KBM-7 (cell line): ENCODE results near the gene HLA-DOA.

Experiments used
- DNase-seq: peaks from one replicate; pipeline ENCODE4 v3.0.0-alpha.2; 2015
- in situ Hi-C: fragments of 300-500 bp; cut with MboI; formaldehyde crosslinking; loops from 2 replicates; pipeline ENCODE4 v1.14.3; 2020; ENCODE audit warnings: low sequenced_read_pairs, low pct_unique_long_range_greater_than_20kb, mixed read lengths

The HLA-DOA gene

DNA sequence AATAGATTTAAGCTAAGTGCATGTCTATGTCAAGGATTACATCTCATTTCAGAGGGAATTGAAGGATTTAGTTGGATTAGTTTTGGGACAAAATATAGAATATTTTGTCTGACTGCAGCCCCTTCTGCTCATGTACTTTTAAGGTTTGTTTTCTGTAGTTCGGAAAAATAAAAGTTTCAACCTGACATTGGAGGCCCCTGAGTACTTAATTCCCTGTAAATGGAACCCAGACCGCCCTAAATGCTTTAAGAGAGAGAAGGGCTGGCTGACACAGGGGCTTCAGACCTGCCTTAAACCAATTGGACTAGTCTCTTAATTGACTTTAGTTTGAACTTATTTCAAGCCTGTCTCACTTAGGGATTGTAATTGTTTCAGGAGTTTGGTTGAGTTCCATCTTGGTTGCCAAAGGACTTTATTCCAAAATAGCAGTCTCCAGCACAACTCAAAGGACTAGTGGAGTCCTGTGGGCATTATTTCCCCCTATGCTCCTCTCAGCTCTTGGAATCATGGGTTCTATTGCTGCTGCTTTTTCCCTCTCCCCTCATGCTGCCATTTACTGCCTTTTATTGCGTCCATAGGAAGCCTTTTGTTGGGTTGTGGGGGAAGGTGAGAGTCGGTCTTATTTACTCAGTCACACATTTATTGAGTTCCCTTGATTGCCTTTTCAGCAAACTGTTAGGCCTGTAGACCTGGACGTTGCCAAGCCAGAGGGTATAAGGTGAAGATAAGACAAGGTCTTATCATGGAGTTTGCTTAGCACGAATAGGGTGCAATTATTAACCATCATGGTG lies 26.5 kb downstream of the HLA-DOA start:
- peak; percentile 14 for DNase-seq
- in situ Hi-C loops = no loop called here

GRCh38 chr6:32982084-32982701 lies 27.2 kb downstream of the HLA-DOA start:
- peak; percentile 16 for DNase-seq
- in situ Hi-C loops = no loop called here

GRCh38 chr6:32980488-32981038 lies 28.8 kb downstream of the HLA-DOA start:
- in situ Hi-C loops = no loop called here
- no peak for DNase-seq

DNA sequence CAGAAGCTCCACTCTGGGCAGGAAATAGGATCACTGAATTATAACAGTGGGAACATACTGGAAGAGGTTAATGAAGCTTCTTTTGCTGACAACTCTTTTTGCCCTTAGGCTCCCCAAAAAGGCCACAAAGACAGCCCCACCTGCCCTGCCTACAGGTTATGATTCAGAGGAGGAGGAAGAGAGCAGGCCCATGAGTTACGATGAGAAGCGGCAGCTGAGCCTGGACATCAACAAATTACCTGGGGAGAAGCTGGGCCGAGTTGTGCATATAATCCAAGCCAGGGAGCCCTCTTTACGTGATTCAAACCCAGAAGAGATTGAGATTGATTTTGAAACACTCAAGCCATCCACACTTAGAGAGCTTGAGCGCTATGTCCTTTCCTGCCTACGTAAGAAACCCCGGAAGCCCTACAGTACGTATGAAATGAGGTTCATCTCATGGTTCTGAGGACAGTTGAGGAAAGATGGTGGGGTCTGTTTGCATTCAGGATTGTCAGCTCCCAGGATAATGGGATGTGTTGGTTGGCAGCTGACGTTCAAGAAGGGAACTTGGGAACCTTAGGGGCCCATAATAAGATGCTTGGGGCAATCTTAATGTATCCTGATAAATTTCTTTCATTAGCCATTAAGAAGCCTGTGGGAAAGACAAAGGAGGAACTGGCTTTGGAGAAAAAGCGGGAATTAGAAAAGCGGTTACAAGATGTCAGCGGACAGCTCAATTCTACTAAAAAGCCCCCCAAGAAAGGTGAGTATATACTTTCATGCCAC lies 29.5 kb downstream of the HLA-DOA start:
- in situ Hi-C loops = no loop called here
- no peak for DNase-seq

GRCh38 chr6:32977953-32978324 lies 31.5 kb downstream of the HLA-DOA start:
- no peak for DNase-seq
- in situ Hi-C loops = no loop called here

GRCh38 chr6:32977272-32977952 lies 32.0 kb downstream of the HLA-DOA start:
- DNase-seq = no peak
- in situ Hi-C loops = no loop called here

DNA sequence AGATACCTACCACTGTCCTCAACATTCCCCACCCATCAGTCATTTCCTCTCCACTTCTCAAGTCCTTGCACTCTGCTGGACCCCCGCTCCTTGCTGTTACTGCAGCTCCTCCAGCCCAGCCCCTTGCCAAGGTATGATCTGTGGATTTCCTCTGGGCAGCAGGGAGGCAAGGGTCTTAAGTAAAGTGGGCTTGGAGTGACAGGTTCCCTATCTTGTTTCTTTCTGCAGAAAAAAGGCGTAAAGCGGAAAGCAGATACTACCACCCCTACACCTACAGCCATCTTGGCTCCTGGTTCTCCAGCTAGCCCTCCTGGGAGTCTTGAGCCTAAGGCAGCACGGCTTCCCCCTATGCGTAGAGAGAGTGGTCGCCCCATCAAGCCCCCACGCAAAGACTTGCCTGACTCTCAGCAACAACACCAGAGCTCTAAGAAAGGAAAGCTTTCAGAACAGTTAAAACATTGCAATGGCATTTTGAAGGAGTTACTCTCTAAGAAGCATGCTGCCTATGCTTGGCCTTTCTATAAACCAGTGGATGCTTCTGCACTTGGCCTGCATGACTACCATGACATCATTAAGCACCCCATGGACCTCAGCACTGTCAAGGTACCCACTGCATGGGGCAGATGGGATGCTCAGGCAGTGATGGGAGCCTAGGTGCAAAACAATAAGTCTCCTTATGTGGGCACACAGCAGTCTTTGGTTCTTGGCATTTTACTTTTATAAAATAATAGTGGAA lies 32.9 kb downstream of the HLA-DOA start:
- no peak for DNase-seq
- in situ Hi-C loops = no loop called here

GRCh38 chr6:32975886-32976285 lies 33.5 kb downstream of the HLA-DOA start:
- in situ Hi-C loops = no loop called here
- no peak for DNase-seq

GRCh38 chr6:32974541-32975308 lies 34.7 kb downstream of the HLA-DOA start:
- DNase-seq = no peak
- in situ Hi-C loops = no loop called here

DNA sequence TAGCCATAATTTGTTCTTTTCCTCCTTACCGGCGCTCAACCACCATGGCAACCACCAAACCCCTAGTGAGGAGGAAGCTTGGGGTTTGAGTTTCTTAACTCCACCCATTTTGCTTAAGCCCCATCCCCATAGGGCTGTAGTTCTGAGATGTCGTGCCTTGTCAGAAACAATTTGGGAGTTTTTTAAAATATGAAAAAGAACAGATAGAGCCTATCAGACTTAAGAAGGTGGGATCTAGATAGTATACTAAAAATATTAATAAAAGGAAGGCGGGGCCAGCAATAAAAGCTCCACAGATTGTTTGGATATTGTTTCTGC lies 35.4 kb downstream of the HLA-DOA start:
- in situ Hi-C loops = no loop called here
- peak; percentile 66 for DNase-seq

- peak; percentile 50 for DNase-seq
- in situ Hi-C loops = no loop called here
Observed at GRCh38 chr6:32973144-32974015, 36.0 kb downstream of the HLA-DOA start.

DNA sequence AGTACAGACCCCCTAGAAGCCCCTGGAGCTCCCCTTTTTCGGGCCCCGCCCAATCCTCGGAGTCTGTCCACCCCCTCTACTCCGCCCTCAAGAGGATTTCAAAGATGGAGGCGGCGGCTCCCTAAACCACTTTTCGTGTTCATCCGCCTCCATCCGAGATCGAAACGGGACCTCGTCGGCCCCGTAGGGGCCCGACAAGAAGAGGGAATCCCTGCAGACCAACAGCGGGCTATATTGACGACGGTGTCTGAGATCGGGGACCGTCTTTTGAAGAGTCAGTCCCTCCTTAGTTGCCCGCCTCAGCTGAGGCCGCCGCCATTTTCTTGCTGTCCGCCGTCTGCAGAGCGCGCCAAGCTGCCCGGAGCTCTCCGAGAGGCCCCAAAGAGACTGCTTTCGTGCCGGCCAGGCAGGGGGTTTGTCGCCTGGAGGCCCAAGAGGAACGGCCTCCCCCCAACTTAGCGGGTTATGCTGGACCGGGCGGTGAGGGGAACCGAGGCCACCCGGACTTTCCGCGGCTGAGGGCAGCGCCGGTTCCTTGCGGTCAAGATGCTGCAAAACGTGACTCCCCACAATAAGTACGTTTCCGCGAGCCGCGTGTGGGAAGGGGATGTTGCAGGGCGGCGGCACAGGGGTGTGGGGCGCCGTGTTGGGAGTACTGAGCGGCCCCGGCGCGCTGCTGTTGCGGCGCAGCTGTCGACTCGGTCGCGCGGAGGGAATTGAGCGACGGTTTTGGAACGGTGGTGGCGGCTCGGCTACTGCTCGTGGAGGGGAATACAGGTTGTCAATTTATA lies 36.8 kb downstream of the HLA-DOA start:
- DNase-seq = no peak
- in situ Hi-C loops = no loop called here

- DNase-seq = peak; percentile 100
- in situ Hi-C loops = no loop called here
Observed at GRCh38 chr6:32971581-32972352, 37.6 kb downstream of the HLA-DOA start.

- in situ Hi-C loops = no loop called here
- DNase-seq = no peak
Observed at GRCh38 chr6:32971242-32971580, 38.2 kb downstream of the HLA-DOA start.

DNA sequence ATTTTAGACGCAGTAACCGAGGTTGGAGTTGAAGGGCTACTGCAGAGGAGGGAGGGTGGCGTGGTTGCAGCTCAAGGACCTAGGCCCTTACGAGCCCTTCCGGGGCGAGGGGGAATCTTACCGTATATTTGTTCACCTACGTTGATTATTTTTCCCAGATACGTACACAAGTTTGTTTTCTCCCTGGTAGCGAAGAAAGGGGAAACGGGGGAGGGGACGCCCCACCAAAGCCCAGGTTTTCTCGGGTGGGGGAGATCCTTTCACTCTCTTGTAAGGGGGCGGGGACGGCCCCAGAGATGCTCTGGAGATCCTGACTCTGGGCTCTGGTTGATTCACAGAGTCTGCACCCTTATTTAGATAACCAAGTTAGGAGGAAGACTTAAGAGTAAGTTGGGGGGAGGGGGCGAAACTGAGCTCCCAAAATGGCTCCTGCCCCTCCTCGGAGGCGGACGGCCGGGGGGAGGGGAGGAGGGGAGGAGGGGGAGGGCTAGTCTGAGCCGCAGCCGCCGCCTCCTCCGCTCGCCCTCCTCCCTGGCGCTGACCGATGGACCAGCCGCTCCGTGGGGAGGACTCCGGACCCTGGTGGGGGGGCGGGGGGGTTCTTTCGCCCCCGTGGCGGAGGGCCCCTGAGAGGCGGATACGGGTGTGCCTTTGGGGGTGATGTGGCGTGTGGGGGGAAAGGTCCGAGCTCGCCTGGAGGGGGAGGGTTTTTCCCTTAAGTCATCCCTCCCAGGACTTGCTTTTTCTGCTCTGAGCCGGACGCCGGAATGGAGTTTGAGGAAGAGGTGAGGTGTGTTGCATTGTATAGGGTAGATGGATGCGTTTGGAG lies 38.8 kb downstream of the HLA-DOA start:
- peak; percentile 74 for DNase-seq
- in situ Hi-C loops = no loop called here
